ENCODE data around the gene LAMC2. TPM values are rescaled to one million over a fixed set of nuclear protein-coding genes. Genes with fewer than 3 reads are reported as not detected.

LAMC2 gene
- total and polyA plus RNA-seq, 2 of the 8 experiments (the other 6 are each of a cell fraction or from before 2014, with no cell fraction given) = 4.6 to 12.9 TPM

GRCh38 chr1:183218971-183219615, 33.0 kb downstream of the LAMC2 start:
- no peak for FAIRE-seq
- Histone ChIP-seq H2AFZ (ENCODE audit: low read length) (no peak overlapping the region), H2BK5ac (ENCODE audit: low read depth, low read length) (no peak overlapping the region)
- TF ChIP-seq RNF2 (IDR thresholded peaks at IDR 0.05; ENCODE audit: borderline replicate concordance, low read depth, low read length, missing control alignments, poor library complexity, severe bottlenecking) = no peak
- TF ChIP-seq SIN3A (conservative IDR thresholded peaks at IDR 0.05 in 1 of 2, IDR thresholded peaks at IDR 0.05 in 1 of 2; ENCODE audit: low read depth in 1 of 2, low read length in 2 of 2) = no peak
- TF ChIP-seq NANOG (IDR thresholded peaks at IDR 0.05; ENCODE audit: insufficient read depth, low read depth, low read length, poor library complexity, severe bottlenecking) = no peak
- no peak for TF ChIP-seq ATF2 (IDR thresholded peaks at IDR 0.05; ENCODE audit: low read length)
- TF ChIP-seq SP1 (IDR thresholded peaks at IDR 0.05; ENCODE audit: low read depth, low read length) = no peak
- TF ChIP-seq CBX8 (IDR thresholded peaks at IDR 0.05; ENCODE audit: borderline replicate concordance, low read depth, low read length) = no peak
- no peak for TF ChIP-seq EZH2 (IDR thresholded peaks at IDR 0.05; ENCODE audit: low read depth, low read length, severe bottlenecking)
- no peak for TF ChIP-seq CREB1 (IDR thresholded peaks at IDR 0.05)
- TF ChIP-seq PHF8 (conservative IDR thresholded peaks at IDR 0.05; ENCODE audit: low read depth, low read length) = no peak
- no peak for TF ChIP-seq KDM1A (IDR thresholded peaks at IDR 0.05; ENCODE audit: borderline replicate concordance, low read length)

More at GRCh38 chr1:183218971-183219615, 33.0 kb downstream of the LAMC2 start:
- H3K9me3 ChIP-seq (ENCODE audit: insufficient read depth in 2 of 2, low read depth in 1 of 2, low read length in 1 of 2) = no peaks in the 10 kb centered on the region
- H3K4me3 ChIP-seq (ENCODE audit: extremely low read depth in 1 of 4, insufficient read depth in 2 of 4, low read depth in 3 of 4, low read length in 4 of 4) = no peak overlapping the region
- H4K91ac ChIP-seq (replicated peaks; ENCODE audit: insufficient read length, low read length) = no peak overlapping the region
- no peak overlapping the region for H3K27ac ChIP-seq (ENCODE audit: low read depth, low read length)
- CTCF ChIA-PET (ENCODE audit: partially characterized antibody) = interaction anchor here (0.7 to 9.7 kb wide), 8 partner anchors 9 to 220 kb away, joined by 3 to 86 read pairs (median 5); no protein-coding TSS in a partner anchor
- no peaks in the 10 kb centered on the region for H3K79me1 ChIP-seq (ENCODE audit: low read depth, low read length)
- no peak overlapping the region for H3K9ac ChIP-seq (replicated peaks in 1 of 4; ENCODE audit: extremely low read depth in 1 of 4, low read depth in 3 of 4, low read length in 3 of 4)
- no peak overlapping the region for H3K4ac ChIP-seq (replicated peaks; ENCODE audit: insufficient read length, low read depth, low read length)
- no peak overlapping the region for H3K23ac ChIP-seq (ENCODE audit: insufficient read length)
- no peak overlapping the region for H2AK5ac ChIP-seq (ENCODE audit: low read depth, low read length)
- H3K23me2 ChIP-seq (ENCODE audit: low read depth, low read length) = no peaks in the 10 kb centered on the region
- DNase-seq (ENCODE audit: low read depth in 1 of 2, low spot score in 2 of 2) = no peak
- no peak overlapping the region for H3K18ac ChIP-seq (ENCODE audit: extremely low read depth, low read length)
- no peak overlapping the region for H2BK12ac ChIP-seq (ENCODE audit: low read depth, low read length)
- H3K79me2 ChIP-seq (ENCODE audit: control insufficient read depth in 1 of 2, insufficient read depth in 2 of 2, low read length in 2 of 2) = no peaks in the 10 kb centered on the region
- no peak overlapping the region for H2BK15ac ChIP-seq (ENCODE audit: low read length)
- H3K56ac ChIP-seq (replicated peaks; ENCODE audit: insufficient read length, low read depth, low read length) = no peak overlapping the region
- no peak overlapping the region for H2BK120ac ChIP-seq (replicated peaks; ENCODE audit: low read depth, low read length)
- POLR2A ChIA-PET (ENCODE audit: partially characterized antibody) = interaction anchor here (0.8 to 1.0 kb wide), 2 partner anchors 16 kb away, joined by 3 read pairs; no protein-coding TSS in a partner anchor
- no peak overlapping the region; a peak in 1 of 4 replicates for H3K4me2 ChIP-seq (ENCODE audit: insufficient read depth in 1 of 2, low read depth in 2 of 2, low read length in 2 of 2)
- no peaks in the 10 kb centered on the region for H4K20me1 ChIP-seq (replicated peaks in 1 of 2; ENCODE audit: control insufficient read depth in 1 of 2, insufficient read depth in 2 of 2, low read length in 2 of 2)
- H4K8ac ChIP-seq (ENCODE audit: extremely low read depth, insufficient read depth, low read length) = no peak overlapping the region
- WGBS, 2 experiments (ENCODE audit: extremely low coverage in 1 of 2, insufficient coverage in 1 of 2, insufficient read length in 1 of 2, insufficient replicate concordance in 2 of 2, low coverage in 1 of 2, low lambda C conversion rate in 2 of 2, missing lambda C conversion rate in 1 of 2) = 68% methylated on average over 5 of the region's 5 CpGs; no CpG with 5 or more reads in 1 of the 2 experiments
- no peak overlapping the region for H2BK20ac ChIP-seq (ENCODE audit: low read length)
- no peak overlapping the region for H4K5ac ChIP-seq (ENCODE audit: insufficient read length, low read depth, low read length)
- peaks cover 0 to 6% (median 3%) of the 10 kb centered on the region in 4 experiments; a peak in 2 of 7 replicates for H3K4me1 ChIP-seq (replicated peaks in 1 of 4; ENCODE audit: control insufficient read depth in 3 of 4, insufficient read depth in 4 of 4, low read length in 3 of 4)
- H3K27me3 ChIP-seq (replicated peaks in 1 of 4; ENCODE audit: control insufficient read depth in 3 of 4, extremely low read depth in 1 of 4, insufficient read depth in 3 of 4, low read length in 3 of 4) = no peaks in the 10 kb centered on the region; a peak in 1 of 7 replicates
- H3K14ac ChIP-seq (ENCODE audit: insufficient read length) = no peak overlapping the region
- H3K36me3 ChIP-seq (ENCODE audit: control insufficient read depth in 2 of 4, insufficient read depth in 4 of 4, low read length in 3 of 4) = no peaks in the 10 kb centered on the region
